Measurements from ENCODE around the gene PSMC5. TPM values are rescaled to one million over a fixed set of nuclear protein-coding genes. Genes with fewer than 3 reads are reported as not detected.

PSMC5 gene
- total and polyA plus RNA-seq, 9 of the 15 experiments (the other 6 are each of a cell fraction or from before 2014, with no cell fraction given), result 89.2 to 393 (median 161) TPM

- H2AFZ ChIP-seq (ENCODE audit: low read depth, low read length), result no peak overlapping the region
- intact Hi-C loops (cut with micrococcal nuclease) (no loop called here), in situ Hi-C loops (cut with MboI) (no loop called here)
- TF ChIP-seq BCOR (IDR thresholded peaks at IDR 0.05) (peak; percentile 79), ZBTB12 (CRISPR knock-in tag; IDR thresholded peaks at IDR 0.05) (no peak), DMBX1 (CRISPR knock-in tag; IDR thresholded peaks at IDR 0.05; ENCODE audit: borderline replicate concordance) (no peak), GTF3C2 (IDR thresholded peaks at IDR 0.05; ENCODE audit: borderline replicate concordance, extremely low read depth, insufficient read length) (no peak), NCOA6 (IDR thresholded peaks at IDR 0.05) (no peak), ZNF121 (CRISPR knock-in tag; conservative IDR thresholded peaks at IDR 0.05) (peak; percentile 90), HDAC2 (IDR thresholded peaks at IDR 0.05) (0 out of 2 replicates have a peak, but pooled peaks have one; percentile 35), RBM25 (IDR thresholded peaks at IDR 0.05; ENCODE audit: low read depth, low read length, severe bottlenecking) (peak; percentile 51), PHTF2 (CRISPR knock-in tag; IDR thresholded peaks at IDR 0.05) (no peak), TBL1XR1 (IDR thresholded peaks at IDR 0.05; ENCODE audit: low read length in 2 of 2) (no peak), KDM1A (IDR thresholded peaks at IDR 0.05) (0 out of 4 replicates have a peak, but pooled peaks of 1 of the 2 experiments have one; percentile 12), TCFL5 (CRISPR knock-in tag; conservative IDR thresholded peaks at IDR 0.05) (no peak)
- H3K9ac ChIP-seq (ENCODE audit: insufficient read depth in 1 of 2, low read depth in 2 of 2, low read length in 2 of 2), result no peak overlapping the region
- H3K4me2 ChIP-seq (ENCODE audit: insufficient read depth, low read length), result no peak overlapping the region
- peaks cover 24% of the 10 kb centered on the region; the same call in 1 of the 3 replicates for H3K36me3 ChIP-seq (ENCODE audit: control insufficient read depth, insufficient read depth, low read length)
- H3K9me3 ChIP-seq (replicated peaks; ENCODE audit: control insufficient read depth, insufficient read depth, low read depth, low read length), result peaks cover under 1% of the 10 kb centered on the region; the same call in 1 of the 2 replicates
- H4K20me1 ChIP-seq (replicated peaks; ENCODE audit: control insufficient read depth, insufficient read depth, low read length), result no peaks in the 10 kb centered on the region
- DNase-seq (ENCODE audit: extremely low read depth in 1 of 4, low spot score in 3 of 4), result no peak
- no peak overlapping the region for H3K27ac ChIP-seq (ENCODE audit: extremely low read depth, low read depth, low read length)
- no peak for FAIRE-seq
- ATAC-seq, result no peak
- ChIA-PET POLR2A (interaction anchor here (1.2 to 1.4 kb wide), 2 partner anchors 8 to 28 kb away, joined by 3 read pairs; no protein-coding TSS in a partner anchor), CTCF (ENCODE audit: low intra/inter-chr PET ratio) (no interaction called here)
- no peaks in the 10 kb centered on the region for H3K9me1 ChIP-seq (ENCODE audit: control insufficient read depth, insufficient read depth, low read length)
- BruUV-seq (replicated peaks), result no TSS peak
- no peaks in the 10 kb centered on the region for H3K27me3 ChIP-seq (ENCODE audit: control insufficient read depth in 2 of 2, insufficient read depth in 2 of 2, low read length in 2 of 2)
- peaks cover 30% of the 10 kb centered on the region for H3K79me2 ChIP-seq (ENCODE audit: control insufficient read depth, insufficient read depth, low read length)
- peaks cover 17 to 26% of the 10 kb centered on the region in 2 experiments; a peak in 4 of 5 replicates for H3K4me1 ChIP-seq (replicated peaks in 1 of 2; ENCODE audit: control insufficient read depth in 2 of 2, insufficient read depth in 2 of 2, low read length in 2 of 2)
- 83% methylated on average over 2 of the region's 2 CpGs for WGBS (ENCODE audit: insufficient coverage, low coverage, missing lambda C conversion rate)
- no peak overlapping the region for H3K4me3 ChIP-seq
These were observed 26.0 kb downstream of the PSMC5 start for GRCh38 chr17:63853260-63853659.

All from K562 (cell line).